Uterus (tissue), 4 donors: ENCODE data around the gene SF3B3. TPM values are rescaled to one million over a fixed set of nuclear protein-coding genes. Genes with fewer than 3 reads are reported as not detected.

Experiments
- DNase-seq, 2 donors: peaks; one replicate each; pipeline ENCODE4 v3.0.0-alpha.2; 2019 to 2020
- H3K27ac ChIP-seq, 2 donors: fragments of 200-600 bp; sonication (generic); 1 replicate in 1 of 2; 2 replicates in 1 of 2; pipeline ENCODE4 v1.5.1; 2016 to 2018
- H3K27me3 ChIP-seq, 2 donors: fragments of 200-600 bp; sonication (generic); one replicate each; pipeline ENCODE4 v1.5.1; 2018 to 2019; ENCODE audit warnings: control low read depth in 1 of 2
- H3K36me3 ChIP-seq, 2 donors: fragments of 200-600 bp; sonication (generic); one replicate each; pipeline ENCODE4 v1.5.1; 2019; ENCODE audit warnings: control low read depth in 1 of 2
- H3K4me1 ChIP-seq, 2 donors: fragments of 200-600 bp; sonication (generic); one replicate each; pipeline ENCODE4 v1.5.1; 2018 to 2019; ENCODE audit warnings: control low read depth in 1 of 2
- H3K4me3 ChIP-seq, 2 donors: fragments of 200-600 bp; sonication (generic); 1 replicate in 1 of 2; 2 replicates in 1 of 2; pipeline ENCODE4 v1.5.1; 2018 to 2019; ENCODE audit warnings: mild to moderate bottlenecking in 1 of 2
- H3K9me3 ChIP-seq, 2 donors: fragments of 200-600 bp; sonication (generic); one replicate each; pipeline ENCODE4 v1.5.1; 2019; ENCODE audit warnings: control low read depth in 1 of 2
- POLR2A ChIP-seq, 2 donors: fragments of 450-650 bp; IDR thresholded peaks; one replicate each; pipeline ENCODE4 v1.6.1; 2016; ENCODE audit warnings: antibody characterized with exemption in 2 of 2, mild to moderate bottlenecking in 1 of 2, moderate library complexity in 1 of 2
- intact Hi-C: fragments of 100-400 bp; cut with DNase I; formaldehyde crosslinking; loops from one replicate; pipeline ENCODE4 v1.15.1; 2023; ENCODE audit warnings: low total_unique reads
- total RNA-seq, 4 donors: library from RNA; depleted of rRNA in 3 of 4; stranded (reverse); fragments of >200 nt in 3 of 4; gene quantifications; one replicate each; pipeline versions ENCODE4 v1.1.0 to v1.2.4, GENCODE V29; 2014 to 2023
- TF ChIP-seq, protein P1 (sequence below), 4 experiments: fragments of 200-600 bp in 2 of 4; fragments of 450-650 bp in 2 of 4; sonication (generic) in 2 of 4; IDR thresholded peaks; one replicate each; pipeline ENCODE4 v1.5.1; 2016 to 2019; ENCODE audit warnings: antibody characterized with exemption in 4 of 4, mild to moderate bottlenecking in 2 of 4, moderate library complexity in 1 of 4
- donor health status: DM: yes; HTN: yes; CAD: no.

SF3B3 gene
- total RNA-seq, 4 donors from 2014 or later = 24.3 to 244 (median 145) TPM

DNA sequence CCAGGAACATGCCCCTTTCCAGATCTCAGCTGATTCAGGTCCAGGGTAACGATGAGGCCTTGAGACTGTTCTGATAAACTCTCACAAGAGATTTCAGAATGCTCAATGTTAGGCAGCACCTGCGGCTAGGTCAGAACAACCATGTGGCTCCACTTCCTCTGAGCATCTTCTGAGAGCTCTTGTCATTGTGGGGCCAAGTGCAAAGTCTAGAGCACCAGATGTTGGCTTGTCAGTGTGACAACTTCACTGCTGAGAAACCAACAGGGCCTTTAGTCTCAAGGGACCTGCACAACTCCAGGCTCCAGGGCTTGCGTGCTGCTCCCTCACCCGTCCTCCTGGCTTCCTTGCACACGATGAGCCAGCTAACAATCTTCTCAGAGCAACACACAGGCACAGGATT is 40.2 kb upstream of the SF3B3 start:
- DNase-seq = no peak
- Histone ChIP-seq H3K9me3 (no peaks in the 10 kb centered on the region), H3K36me3 (no peaks in the 10 kb centered on the region), H3K27me3 (no peaks in the 10 kb centered on the region), H3K4me3 (no peak overlapping the region), H3K4me1 (no peaks in the 10 kb centered on the region), H3K27ac (no peak overlapping the region)
- intact Hi-C loops = no loop called here
- no peak for TF ChIP-seq POLR2A (IDR thresholded peaks at IDR 0.05)
- TF ChIP-seq, protein P1, sequence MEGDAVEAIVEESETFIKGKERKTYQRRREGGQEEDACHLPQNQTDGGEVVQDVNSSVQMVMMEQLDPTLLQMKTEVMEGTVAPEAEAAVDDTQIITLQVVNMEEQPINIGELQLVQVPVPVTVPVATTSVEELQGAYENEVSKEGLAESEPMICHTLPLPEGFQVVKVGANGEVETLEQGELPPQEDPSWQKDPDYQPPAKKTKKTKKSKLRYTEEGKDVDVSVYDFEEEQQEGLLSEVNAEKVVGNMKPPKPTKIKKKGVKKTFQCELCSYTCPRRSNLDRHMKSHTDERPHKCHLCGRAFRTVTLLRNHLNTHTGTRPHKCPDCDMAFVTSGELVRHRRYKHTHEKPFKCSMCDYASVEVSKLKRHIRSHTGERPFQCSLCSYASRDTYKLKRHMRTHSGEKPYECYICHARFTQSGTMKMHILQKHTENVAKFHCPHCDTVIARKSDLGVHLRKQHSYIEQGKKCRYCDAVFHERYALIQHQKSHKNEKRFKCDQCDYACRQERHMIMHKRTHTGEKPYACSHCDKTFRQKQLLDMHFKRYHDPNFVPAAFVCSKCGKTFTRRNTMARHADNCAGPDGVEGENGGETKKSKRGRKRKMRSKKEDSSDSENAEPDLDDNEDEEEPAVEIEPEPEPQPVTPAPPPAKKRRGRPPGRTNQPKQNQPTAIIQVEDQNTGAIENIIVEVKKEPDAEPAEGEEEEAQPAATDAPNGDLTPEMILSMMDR (IDR thresholded peaks at IDR 0.05) = no peak

DNA sequence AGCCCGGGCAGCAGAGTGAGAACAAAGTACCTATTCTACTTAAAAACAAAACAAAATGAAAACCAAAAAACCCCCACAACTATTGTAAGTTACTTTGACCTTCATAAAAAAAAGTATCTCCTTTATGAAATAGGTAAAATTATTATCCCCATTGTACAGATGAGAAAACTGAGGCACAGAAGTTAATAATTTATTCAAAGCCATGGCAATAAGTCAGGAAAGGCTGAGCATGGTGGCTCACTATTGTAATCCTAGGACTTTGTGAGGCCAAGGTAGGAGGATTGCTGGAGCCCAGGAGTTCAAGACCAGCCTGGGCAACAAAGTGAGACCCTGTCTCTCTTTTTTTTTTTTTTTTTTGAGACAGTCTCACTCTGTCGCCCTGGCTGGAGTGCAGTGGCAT is 38.7 kb upstream of the SF3B3 start:
- Histone ChIP-seq H3K36me3 (no peaks in the 10 kb centered on the region), H3K4me1 (no peaks in the 10 kb centered on the region), H3K9me3 (no peaks in the 10 kb centered on the region), H3K4me3 (no peak overlapping the region), H3K27me3 (no peaks in the 10 kb centered on the region), H3K27ac (no peak overlapping the region)
- TF ChIP-seq, protein P1 (IDR thresholded peaks at IDR 0.05) = no peak
- no peak for TF ChIP-seq POLR2A (IDR thresholded peaks at IDR 0.05)
- no peak for DNase-seq
- intact Hi-C loops = no loop called here

- no peak overlapping the region for H3K27ac ChIP-seq
- H3K27me3 ChIP-seq = no peaks in the 10 kb centered on the region
- no peaks in the 10 kb centered on the region for H3K4me1 ChIP-seq
- DNase-seq = no peak
- H3K4me3 ChIP-seq = no peak overlapping the region
- H3K36me3 ChIP-seq = no peaks in the 10 kb centered on the region
- H3K9me3 ChIP-seq = no peaks in the 10 kb centered on the region
- TF ChIP-seq, protein P1 (IDR thresholded peaks at IDR 0.05) = no peak
- TF ChIP-seq POLR2A (IDR thresholded peaks at IDR 0.05) = no peak
- intact Hi-C loops = no loop called here
Observed at GRCh38 chr16:70490261-70490660, 33.4 kb upstream of the SF3B3 start.

- DNase-seq = no peak
- no peak overlapping the region for H3K27ac ChIP-seq
- H3K27me3 ChIP-seq = no peaks in the 10 kb centered on the region
- H3K4me3 ChIP-seq = no peak overlapping the region
- no peaks in the 10 kb centered on the region for H3K9me3 ChIP-seq
- TF ChIP-seq, protein P1 (IDR thresholded peaks at IDR 0.05) = no peak
- no peak for TF ChIP-seq POLR2A (IDR thresholded peaks at IDR 0.05)
- no peaks in the 10 kb centered on the region for H3K4me1 ChIP-seq
- H3K36me3 ChIP-seq = no peaks in the 10 kb centered on the region
- intact Hi-C loops = no loop called here
Observed at GRCh38 chr16:70493802-70494201, 29.8 kb upstream of the SF3B3 start.

DNA sequence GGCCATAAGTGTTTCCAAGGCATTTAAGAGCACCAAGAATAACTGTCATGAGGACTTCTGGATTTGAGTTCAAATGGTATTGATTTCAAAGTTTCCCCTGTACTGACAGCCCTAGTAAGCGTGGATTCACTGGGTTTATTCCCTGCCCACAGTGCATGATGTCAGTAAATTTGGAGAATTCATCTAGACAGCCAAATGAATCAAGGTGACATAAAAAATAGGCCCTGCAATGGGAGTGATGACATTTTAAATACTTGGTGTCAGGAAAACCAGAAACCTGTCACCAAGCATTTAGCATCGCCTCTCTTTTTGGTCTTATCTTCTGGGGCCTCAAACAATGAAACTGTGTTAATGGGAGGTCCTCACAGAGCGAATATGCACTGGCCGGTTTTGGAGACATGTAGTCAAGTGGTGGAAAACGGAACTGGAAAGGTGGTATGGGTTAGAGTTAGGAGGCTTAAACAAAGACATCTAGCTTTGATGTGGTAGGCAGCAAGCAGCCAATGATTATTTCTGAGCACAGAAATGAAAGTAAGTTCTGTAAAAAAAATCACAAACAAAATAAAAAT is 29.3 kb upstream of the SF3B3 start:
- no peaks in the 10 kb centered on the region for H3K27me3 ChIP-seq
- intact Hi-C loops = no loop called here
- TF ChIP-seq, protein P1 (IDR thresholded peaks at IDR 0.05) = no peak
- no peak for TF ChIP-seq POLR2A (IDR thresholded peaks at IDR 0.05)
- no peaks in the 10 kb centered on the region for H3K36me3 ChIP-seq
- no peak for DNase-seq
- H3K27ac ChIP-seq = no peak overlapping the region
- H3K9me3 ChIP-seq = no peaks in the 10 kb centered on the region
- no peaks in the 10 kb centered on the region for H3K4me1 ChIP-seq
- no peak overlapping the region for H3K4me3 ChIP-seq
